Kidney (tissue), 14 donors: ENCODE measurements around the gene F2. TPM values are rescaled to one million over a fixed set of nuclear protein-coding genes. Genes with fewer than 3 reads are reported as not detected.

Experiments
- DNase-seq, 5 donors: peaks; one replicate each; pipeline ENCODE4 v3.0.0-alpha.2; 2013 to 2020
- FAIRE-seq: peaks from 2 replicates; lab custom pipeline; 2012; peaks lifted over from hg19 to GRCh38; lab: Jason Lieb, UNC
- H3K27ac ChIP-seq, 2 donors: one replicate each; pipeline ENCODE4 v1.7.0; 2013; ENCODE audit warnings: low read depth in 2 of 2, low read length in 2 of 2, inconsistent platforms in 1 of 2
- H3K27me3 ChIP-seq: one replicate; pipeline ENCODE4 v1.7.1; 2013; ENCODE audit warnings: low read length, inconsistent platforms; ENCODE audit not compliant: control insufficient read depth, insufficient read depth
- H3K36me3 ChIP-seq, 3 donors: one replicate each; pipeline versions ENCODE4 v1.7.0 to v1.7.1; 2013; ENCODE audit warnings: low read length in 3 of 3, control low read depth in 1 of 3, inconsistent platforms in 1 of 3; ENCODE audit not compliant: insufficient read depth in 3 of 3, control insufficient read depth in 2 of 3
- H3K4me1 ChIP-seq, 3 donors: one replicate each; pipeline versions ENCODE4 v1.7.0 to v1.7.1; 2013; ENCODE audit warnings: low read length in 3 of 3, inconsistent platforms in 1 of 3, low read depth in 1 of 3; ENCODE audit not compliant: control insufficient read depth in 2 of 3, insufficient read depth in 2 of 3
- H3K4me3 ChIP-seq, 3 donors: one replicate each; pipeline versions ENCODE4 v1.7.0 to v1.8.1; 2013; ENCODE audit warnings: low read length in 3 of 3, control low read depth in 1 of 3, inconsistent platforms in 1 of 3
- H3K9ac ChIP-seq, 3 donors: one replicate each; pipeline versions ENCODE4 v1.7.0 to v1.7.1; 2013; ENCODE audit warnings: low read length in 3 of 3, control low read depth in 1 of 3, inconsistent platforms in 1 of 3
- H3K9me3 ChIP-seq, 3 donors: one replicate each; pipeline versions ENCODE4 v1.7.0 to v1.7.1; 2013; ENCODE audit warnings: low read length in 3 of 3, control low read depth in 1 of 3, inconsistent platforms in 1 of 3; ENCODE audit not compliant: control insufficient read depth in 2 of 3, insufficient read depth in 1 of 3
- CTCF ChIP-seq: IDR thresholded peaks from 3 replicates; pipeline ENCODE4 v1.5.1; 2012; ENCODE audit warnings: mild to moderate bottlenecking, moderate library complexity, borderline replicate concordance; ENCODE audit not compliant: insufficient read depth; ENCODE audit errors: extremely low read depth
- intact Hi-C: fragments of 100-400 bp; cut with DNase I; formaldehyde crosslinking; loops from one replicate; pipeline ENCODE4 v1.11.1; 2022
- polyA plus RNA-seq: library from polyadenylated mRNA; stranded (reverse); fragments of 350-450 nt; fragmentation: Illumina TruSeq; extraction: RNeasy Lipid Tissue Mini Kit (QIAGEN cat#74804); gene quantifications from one replicate; pipeline ENCODE4 v1.2.3, GENCODE V29; 2014; ENCODE audit warnings: low read depth, low replicate concordance; ENCODE audit not compliant: insufficient read depth
- total RNA-seq: library from RNA; stranded (reverse); fragmentation: NEBNext Ultra II Directional; extraction: Animal tissue kit (Norgen Biotek cat#: 25700); gene quantifications from one replicate; pipeline ENCODE4 v1.2.1, GENCODE V29; 2021
- donor health status: control.
- donor health status: control.
- donor health status: control.
- donor health status: control.
- donor health status: control.
- donor health status: DM: yes; HTN: yes; CAD: no.
- donor health status: Normal renal cell carcinoma (clear cell type).

Gene F2
- total and polyA plus RNA-seq, 2 donors from 2014 or later = not detected

GRCh38 chr11:46725338-46726205, 6.6 kb downstream of the F2 start:
- no peak for TF ChIP-seq CTCF
- Histone ChIP-seq H3K27me3 (no peaks in the 10 kb centered on the region), H3K9me3 (no peaks in the 10 kb centered on the region), H3K27ac (no peak overlapping the region), H3K36me3 (no peaks in the 10 kb centered on the region), H3K9ac (no peak overlapping the region), H3K4me3 (no peak overlapping the region), H3K4me1 (no peaks in the 10 kb centered on the region)
- peak in 1 of 5 donors; percentile 69 for DNase-seq
- intact Hi-C loops = no loop called here
- FAIRE-seq = no peak

- H3K4me1 ChIP-seq = no peaks in the 10 kb centered on the region
- no peaks in the 10 kb centered on the region for H3K36me3 ChIP-seq
- DNase-seq = peak in 1 of 5 donors; percentile 43
- H3K9ac ChIP-seq = no peak overlapping the region
- no peak for TF ChIP-seq CTCF
- no peaks in the 10 kb centered on the region for H3K27me3 ChIP-seq
- no peak overlapping the region for H3K4me3 ChIP-seq
- no peak for FAIRE-seq
- H3K27ac ChIP-seq = no peak overlapping the region
- intact Hi-C loops = no loop called here
- no peaks in the 10 kb centered on the region for H3K9me3 ChIP-seq
Observed at GRCh38 chr11:46726206-46726862, 7.3 kb downstream of the F2 start.

GRCh38 chr11:46727952-46728658, 9.1 kb downstream of the F2 start:
- Histone ChIP-seq H3K4me3 (no peak overlapping the region), H3K27ac (no peak overlapping the region), H3K4me1 (no peaks in the 10 kb centered on the region), H3K27me3 (no peaks in the 10 kb centered on the region), H3K9me3 (no peaks in the 10 kb centered on the region), H3K9ac (no peak overlapping the region), H3K36me3 (no peaks in the 10 kb centered on the region)
- intact Hi-C loops = no loop called here
- DNase-seq (peak in 1 of 5 donors; percentile 39), FAIRE-seq (no peak)
- no peak for TF ChIP-seq CTCF
